OCI-M2 (cell line): Measurements from ENCODE around the gene RNF207.

Source experiments
- DNase-seq: peaks from one replicate; lab custom pipeline; 2025; ENCODE audit not compliant: unreplicated experiment; lab: John Stamatoyannopoulos, UW

Gene RNF207

DNA sequence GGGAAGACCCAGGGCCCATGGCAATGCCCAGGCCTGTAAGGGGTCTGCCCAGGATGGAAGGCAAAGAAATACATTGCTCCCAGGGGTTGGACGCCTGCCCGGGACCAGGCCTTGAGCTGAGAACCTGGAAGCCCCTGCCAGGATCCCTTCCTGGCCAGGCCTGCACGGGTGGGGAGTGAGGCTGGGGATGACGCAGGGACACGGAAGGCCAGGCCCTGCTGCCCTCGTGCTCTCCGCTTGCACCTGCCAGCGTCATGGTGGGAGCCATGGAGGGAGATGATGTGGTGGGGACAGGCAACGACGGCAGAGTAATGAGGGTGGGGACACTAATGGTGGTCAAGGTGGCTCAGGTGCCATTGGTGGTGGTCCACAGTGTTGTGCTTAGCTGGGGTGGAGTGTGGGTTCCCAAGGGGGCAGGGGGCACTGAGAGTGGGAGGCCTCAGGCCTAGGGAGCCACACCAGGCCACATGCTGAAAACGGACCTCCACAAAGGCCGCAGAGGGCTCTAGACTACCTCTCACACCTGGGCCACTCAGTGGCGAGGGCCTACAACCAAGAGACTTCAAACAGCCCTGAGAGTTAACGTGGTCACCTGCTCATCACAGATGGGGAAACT lies 42.4 kb downstream of the RNF207 start:
- no peak for DNase-seq

DNA sequence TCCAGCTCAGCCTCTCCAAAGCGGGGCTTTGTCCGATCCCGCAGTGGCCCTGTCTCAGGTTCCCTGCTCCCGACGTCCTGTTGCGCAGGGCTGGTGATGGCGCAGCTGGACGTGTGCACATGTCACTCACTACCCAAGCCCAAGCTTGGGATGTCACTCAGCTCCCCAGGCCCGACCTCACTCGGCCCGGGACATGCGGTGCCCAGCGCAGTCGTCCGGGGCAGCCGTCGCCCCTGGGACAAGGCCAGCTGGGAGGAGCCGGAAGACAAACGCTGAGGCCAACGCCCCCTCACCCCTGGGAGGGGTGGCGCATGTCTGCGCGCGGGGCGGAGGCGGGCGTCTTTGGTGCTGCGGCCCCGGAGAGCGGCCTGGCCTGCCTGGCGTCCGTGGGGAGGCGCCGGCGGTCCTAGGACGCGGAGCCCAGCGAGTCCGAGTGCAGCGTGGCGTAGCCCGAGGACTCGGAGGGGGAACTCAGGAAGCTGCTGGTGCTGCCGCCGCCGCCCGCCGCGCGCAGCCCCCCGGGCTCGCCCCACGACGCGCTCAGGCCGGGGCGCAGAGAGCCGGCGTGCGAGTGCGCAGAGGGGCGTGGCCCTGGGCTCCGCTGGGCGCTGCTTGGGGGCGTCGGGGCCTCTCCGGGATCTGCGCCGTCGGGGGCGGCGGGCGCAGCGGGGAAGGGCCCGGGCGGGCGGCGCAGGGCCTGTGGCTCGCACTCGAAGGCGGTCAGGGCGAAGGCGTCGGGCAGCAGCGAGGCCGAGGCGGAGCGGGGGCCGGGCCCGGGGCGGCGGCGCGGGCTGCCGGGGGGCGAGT lies 43.2 kb downstream of the RNF207 start:
- DNase-seq = no peak

DNA sequence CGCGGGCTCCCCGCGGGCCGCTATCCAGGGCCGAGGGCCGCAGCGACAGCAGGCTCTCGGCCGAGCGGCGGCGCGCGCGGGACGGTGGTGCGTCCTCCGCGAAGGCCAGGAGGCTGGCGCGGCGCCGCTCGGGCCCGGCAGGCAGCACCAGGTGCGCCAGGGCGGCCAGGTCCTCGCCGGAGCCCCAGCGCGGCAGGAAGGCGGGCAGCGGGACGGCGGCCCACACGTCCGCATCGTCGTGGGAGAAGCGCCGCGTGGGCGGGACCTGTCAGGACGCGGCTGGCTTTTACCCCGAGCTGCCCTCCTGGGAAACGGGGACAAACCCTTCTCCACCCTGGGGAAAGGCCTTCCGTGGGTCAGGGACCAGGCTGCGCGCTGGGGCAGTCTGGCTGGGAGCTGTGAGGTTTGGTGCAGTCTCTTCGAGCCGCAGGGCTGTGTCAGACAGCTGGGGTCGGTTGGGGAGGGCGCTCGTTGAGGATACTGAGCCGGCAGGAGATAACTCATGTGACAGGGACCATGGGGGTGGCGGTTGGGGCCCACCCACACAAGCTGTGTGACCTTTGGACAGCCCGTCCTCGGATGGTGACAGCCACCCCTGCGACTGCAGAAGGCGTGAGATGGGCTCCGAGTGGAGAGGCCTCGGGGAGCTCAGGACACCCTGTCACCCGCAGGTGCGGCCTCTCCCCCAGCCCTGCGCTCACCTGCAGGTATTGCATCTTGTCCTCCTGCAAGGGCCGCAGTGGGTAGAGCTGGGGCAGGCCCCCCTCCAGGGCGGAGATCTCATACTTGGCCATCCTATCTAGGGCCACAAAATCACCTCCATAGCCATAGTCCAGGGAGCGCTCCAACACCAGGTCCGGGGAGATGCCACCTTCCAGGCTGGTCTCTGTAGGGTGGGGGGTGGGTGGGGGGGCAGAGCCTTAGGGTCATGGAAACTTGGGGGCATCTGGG lies 44.1 kb downstream of the RNF207 start:
- DNase-seq = no peak

DNA sequence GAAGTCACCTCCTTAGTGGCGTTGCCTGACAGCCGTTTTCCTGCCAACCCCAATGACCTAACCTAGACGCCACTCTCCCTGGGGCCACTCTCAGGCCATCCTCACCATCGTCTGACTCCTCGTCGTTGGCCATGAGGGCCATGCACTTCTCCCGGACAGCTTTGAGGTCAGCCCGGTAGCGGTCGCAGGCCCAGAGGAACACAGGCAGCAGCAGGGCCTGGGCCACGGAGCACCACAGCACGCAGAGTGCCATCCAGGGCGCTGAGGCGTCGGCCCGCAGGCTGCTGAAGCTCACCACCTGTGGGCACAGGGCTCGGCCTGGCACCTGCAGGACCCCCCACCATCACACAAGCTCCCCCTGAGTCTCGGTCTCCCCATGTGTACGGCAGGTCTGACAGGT lies 45.3 kb downstream of the RNF207 start:
- DNase-seq = no peak

DNA sequence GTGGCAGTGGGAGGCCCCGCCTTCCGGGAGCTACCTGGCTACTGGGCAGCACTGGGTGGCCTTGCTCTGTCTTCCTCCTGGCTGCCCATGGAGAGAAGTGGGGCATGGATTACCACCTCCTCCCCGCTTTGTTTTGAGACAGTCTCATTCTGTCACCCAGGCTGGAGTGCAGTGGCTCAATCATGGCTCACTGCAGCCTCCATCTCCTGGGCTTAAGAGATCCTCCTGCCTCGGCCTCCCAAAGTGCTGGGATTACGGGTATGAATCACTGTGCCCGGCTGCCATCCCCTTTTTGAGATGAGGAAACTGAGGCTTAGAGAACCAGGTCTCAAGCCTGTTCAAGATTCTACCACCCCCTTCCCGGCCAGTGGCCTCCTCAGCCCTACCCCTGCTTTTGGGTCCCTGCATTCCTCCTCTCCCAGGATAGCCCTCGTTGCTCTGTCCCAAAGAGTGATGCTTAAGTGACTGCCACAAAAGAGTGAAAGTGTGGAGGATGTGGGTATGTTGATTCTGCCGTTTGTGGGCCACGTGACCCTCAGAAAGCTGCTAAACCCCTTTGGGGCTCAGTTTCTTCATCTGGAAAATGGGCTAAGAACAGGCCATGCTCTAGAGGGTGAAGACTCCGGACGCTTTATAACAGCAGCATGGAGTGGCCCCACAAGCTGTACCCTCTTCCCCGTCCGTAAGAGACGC lies 45.9 kb downstream of the RNF207 start:
- no peak for DNase-seq

DNA sequence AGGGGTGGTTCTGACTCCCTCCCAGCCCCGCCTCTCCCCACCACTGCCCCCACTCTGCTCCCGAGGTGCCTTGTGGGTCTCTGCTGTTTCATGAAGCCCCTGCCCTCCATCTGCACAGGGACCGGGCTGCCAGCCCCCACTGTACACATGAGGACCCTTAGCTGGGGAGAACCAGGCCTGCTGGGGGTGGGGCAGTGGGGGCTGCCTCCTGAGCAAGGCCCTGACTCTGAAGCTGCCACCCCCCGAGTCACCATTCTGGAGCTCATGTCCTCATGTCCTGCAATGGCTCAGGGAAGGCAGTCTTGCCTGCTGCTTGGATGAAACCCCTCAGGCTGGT lies 46.4 kb downstream of the RNF207 start:
- DNase-seq = no peak

DNA sequence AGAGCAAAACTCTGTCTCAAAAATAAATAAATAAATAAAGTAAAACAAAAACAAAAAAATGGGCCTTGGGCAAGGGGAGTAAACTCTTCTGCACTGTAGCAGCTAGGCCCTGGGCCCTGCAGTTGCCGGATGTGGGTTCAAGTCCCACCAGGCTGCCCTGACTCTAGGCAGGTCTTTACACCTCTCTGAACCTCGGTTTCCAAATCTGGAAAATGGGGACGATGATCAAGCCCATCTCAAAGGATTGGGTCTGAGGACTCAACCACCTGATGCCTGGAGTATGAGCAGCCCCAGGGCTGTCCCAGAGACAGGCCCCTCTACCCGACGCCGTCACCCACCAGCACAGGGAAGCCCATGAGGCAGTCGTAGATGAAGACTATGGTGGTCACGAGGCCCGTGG lies 47.5 kb downstream of the RNF207 start:
- no peak for DNase-seq

DNA sequence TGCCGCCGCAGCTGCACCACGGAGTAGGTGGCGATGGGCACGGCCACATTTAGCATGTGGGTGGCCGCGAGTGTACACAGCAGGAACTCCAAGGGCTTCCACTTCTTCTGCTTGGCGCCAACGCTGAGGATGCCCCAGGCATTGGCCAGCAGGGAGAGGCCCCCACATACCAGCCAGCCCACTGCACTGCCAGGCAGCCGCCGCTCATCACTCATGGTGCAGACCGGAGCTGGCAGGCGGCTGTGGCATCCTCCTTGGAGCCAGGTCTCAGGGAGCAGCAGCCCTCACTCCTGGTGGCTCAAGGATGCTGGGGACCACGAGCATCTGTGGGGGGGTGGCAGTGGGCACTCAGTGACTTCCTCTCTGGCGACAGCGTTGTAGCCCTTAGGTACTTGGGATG lies 48.8 kb downstream of the RNF207 start:
- no peak for DNase-seq

DNA sequence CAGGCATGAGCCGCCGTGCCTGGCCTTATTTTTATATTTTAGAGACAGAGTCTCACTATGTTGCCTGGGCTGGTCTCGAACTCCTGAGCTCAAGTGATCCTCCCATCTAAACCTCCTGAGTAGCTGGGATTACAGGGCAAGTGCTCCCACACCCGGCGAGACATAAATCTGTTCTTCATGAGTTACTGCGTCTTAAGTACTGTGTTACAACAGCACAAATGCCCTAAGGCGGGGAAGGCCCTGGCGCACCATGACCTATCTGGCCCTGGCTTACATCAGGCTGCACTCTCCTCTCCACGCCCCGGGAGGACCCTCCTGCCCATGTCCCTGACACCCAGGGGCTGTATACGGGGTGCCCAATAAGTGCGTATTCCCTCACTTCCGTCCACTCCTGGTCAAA lies 50.7 kb downstream of the RNF207 start:
- no peak for DNase-seq

DNA sequence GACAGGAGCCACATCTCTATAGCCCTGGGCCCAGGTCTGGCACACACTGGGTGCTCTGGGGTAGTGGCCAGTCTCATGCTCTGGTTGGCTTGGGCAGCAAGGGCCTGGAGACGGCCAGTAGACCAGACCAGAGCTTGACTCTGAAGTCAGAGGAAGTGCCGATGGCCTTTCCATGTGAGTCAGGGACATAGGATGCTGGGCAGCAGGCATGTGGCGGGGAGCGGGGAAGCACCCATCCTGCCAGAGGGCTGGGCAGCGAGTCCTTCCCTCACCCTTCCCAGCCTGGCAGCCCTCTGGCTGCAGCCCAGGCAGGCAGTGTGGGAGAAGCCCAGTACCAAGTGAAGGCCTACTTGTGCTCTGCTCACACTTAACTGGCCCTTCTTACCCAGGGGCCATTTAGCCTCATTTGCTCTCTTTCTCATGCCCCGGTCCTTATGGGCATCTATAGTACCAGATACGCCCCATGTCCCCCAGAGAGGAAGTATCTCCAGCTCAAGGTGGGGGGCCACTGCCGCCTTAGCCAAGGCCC lies 51.7 kb downstream of the RNF207 start:
- DNase-seq = no peak

DNA sequence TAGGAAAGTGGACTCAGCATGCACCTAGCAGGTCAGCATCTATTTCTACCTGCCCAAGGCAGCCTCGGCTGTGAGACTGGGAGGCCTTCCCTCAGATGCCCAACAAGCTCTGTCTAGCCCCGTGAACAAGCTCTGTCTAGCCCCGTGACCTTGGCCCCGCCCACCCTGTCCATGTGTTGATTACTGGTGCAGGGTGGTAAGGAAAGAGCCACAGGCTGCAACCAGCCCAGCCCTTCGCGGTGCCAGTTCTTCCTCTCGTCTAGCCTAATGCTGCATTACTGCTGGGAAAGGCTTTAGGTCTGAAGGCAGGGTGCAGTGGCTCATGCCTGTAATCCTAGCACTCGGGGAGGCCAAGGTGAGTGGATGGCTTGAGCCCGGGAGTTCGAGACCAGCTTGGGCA lies 52.8 kb downstream of the RNF207 start:
- DNase-seq = no peak

DNA sequence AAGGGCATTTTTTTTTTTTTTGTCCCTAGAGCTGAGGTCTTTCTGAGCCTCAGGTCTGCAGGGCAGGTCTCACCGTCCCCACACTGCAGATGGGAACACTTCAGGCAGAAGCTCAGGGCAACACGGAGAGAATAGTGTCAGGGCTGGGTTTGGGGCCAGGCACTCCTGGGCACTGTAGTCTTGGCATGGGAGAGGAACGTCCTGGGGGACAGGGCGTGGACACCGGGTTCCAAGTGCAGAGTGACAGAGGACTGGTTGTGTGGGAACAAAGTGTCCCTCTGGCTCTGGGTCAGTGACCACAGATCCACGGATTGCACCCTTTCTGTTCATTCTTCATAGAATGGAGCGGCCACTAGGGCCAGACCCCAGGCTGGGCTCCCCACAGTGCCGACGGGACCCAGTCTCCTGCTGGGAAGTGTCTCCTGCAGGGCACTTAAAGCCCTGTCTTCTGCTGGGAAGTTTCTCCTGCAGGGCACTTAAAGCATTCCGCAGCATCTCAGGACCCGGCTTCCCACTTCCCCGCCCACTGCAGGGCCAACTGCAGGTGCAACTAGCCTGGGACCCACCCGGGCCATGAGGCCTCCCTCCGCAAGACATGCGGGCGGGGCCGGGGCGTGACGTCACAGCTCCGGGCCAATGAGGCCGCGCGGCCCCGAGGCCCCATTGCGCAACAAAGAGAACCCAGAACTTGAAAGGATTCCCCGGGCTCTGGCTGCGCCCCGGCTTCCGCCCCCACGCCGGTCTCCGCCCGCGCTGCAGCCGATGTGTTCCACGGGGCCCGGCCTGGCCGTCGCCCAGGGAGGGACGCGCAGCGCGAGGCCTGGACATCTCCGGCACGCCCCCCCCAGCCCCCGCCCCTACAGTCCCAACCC lies 53.8 kb downstream of the RNF207 start:
- no peak for DNase-seq

DNA sequence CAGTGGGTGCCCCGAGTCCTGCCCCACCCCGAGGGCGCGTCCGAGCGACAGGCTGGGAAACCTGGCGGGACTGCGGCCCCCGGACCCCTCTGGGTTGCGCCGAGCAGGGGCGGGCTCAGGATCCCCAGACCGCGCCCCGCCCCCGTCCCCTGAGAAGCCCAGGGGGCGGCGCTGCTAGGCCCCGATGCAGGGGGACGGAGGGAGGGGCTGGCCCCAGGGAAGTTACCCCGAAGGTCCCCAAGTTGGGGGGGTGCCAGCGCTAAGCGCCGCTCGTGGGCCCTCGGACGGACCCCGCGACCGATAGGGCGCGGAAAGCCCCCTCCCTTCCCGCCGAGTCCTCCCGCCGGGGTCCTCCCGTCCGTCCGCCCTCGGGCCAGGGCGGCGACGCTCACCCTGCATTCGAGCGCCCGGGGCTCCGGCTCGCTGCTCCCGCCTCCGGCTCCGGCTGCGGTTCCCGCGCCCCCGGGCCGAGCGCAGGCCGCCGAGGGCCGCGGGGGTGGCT lies 54.6 kb downstream of the RNF207 start:
- DNase-seq = no peak

DNA sequence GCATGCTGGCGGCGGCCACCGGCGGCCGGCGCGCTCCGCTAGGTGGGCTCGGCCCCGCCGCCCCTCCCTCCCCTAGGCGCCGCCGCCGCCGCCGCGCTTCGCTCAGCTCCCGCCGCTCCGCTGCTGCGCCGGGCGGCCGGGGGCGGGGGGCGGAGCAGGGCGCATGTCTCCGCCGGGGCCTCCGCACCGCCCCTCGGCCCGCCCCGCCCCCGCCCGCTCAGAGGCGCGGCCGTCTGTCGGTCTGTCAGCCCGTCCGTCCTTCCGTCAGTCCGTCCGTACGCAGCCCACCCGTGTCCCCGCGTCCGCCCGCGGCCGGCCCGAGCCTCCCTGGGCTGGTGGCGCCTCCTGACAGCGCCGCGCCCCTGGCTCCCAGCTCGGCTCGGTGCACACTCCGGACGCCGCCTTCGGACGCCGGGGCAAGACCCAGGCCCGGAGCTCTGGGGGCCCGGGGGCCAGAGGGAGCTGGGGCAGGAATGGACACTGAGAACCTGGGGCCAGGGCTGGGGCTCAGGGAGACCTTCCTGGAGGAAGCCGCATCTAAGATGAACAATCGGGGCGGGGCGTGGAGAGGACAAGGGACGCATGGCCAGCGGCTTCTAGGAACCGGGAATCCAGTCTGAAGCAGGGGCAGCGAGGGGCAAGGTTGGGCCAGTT lies 55.2 kb downstream of the RNF207 start, which contains the start of gene GPR153:
Gene GPR153 (minus strand): TSS at position 138 of the 654 bp plus-strand sequence. CDS start 6,193 bp downstream, outside the sequence.
- no peak for DNase-seq

DNA sequence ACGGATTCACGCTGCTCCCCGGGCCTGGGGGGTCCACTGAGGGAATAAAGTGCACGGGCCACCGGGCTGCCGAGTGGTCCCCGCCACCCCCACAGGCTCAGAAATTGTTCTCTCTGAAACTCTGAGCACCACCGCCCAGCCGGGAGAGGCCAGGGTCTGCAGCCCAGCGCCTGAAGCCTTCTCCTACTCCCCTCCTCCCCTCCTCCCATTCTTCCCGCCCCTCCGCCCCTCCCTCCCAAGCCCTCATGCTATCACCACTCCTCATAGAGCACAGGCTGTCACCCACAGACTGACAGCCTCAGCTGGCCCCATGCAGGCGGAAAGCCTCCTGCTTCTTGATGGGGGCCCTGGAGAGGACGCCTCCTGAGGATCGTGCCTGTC lies 55.7 kb downstream of the RNF207 start:
- DNase-seq = no peak

DNA sequence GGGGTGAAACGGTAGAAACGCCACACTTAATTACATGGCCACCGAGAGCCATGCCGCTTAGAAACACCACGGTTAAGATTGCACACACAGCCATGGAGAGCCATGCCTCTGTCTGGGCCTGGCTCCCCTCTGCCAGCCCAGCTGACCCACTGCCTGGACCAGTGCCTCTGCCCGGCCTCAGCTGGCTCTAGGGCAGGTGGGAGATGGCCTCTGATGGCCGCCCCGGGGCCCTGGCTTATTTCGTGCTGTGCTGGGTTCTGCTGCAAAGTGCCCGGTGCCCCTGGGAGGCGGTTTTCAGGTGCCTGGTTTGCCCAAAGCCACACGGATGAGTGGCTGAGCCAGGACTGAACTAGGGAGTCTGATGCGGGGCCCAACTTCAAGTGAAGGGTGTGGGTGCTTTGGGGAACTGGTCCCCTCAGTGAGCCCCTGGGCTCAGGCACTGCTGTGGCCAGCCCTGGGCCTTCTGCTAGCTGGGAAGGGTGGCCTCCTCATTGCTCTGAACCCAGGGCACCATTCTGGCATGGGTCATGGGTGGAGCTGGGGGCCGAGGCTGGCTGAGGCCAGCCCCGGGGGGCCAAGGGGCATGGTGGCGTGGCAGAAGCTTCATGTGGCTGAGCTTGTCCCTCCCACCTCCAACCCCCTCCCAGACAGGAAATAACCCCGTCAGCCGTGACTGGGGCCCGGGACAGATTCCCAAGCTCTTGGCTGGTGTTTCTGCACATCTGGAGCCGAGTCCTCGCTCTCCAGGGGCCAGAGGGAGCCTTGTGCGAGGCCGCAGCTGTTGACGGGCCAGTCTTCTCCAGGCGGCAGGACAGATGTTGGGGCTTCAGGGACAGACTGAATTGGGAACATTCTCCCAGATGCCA lies 56.9 kb downstream of the RNF207 start:
- no peak for DNase-seq

DNA sequence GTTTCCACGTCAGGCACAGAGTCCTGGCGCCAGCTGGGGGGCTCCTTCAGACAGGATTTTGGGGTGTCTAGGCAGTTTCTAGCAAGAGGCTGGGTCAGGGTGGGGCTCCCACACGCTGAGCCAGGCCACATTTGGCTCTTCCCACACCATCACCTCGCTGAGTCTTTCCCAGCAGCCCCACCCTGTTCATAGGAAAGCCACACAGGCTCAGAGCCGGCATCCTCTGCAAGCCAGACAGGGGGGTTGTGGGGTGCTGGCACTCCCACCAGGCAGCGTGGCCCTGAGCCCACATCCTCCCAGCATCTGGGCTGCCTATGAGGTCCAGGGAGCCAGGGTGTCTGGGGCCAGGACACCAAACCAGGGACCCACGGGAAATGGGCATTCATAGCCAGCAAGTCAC lies 57.8 kb downstream of the RNF207 start:
- DNase-seq = no peak

DNA sequence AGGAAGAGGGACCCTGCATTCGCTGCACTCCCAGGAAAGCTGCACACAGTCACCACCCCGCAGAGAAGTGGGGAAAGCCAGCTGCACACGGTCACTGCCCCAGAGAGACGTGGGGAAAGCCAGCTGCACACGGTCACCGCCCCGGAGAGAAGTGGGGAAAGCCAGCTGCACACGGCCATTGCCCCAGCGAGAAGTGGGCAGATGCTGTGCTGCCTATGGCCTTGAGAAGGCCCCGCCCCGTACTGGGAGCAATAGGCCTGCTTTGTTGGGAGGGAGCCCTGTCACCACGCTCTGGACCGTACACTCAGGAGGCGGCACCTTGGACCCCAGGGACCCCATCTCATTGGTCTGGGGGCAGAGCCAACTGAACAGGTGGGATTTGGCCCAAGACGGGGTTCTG lies 59.2 kb downstream of the RNF207 start:
- DNase-seq = no peak
